K562 (cell line): ENCODE measurements around the gene HIPK2. TPM values are rescaled to one million over a fixed set of nuclear protein-coding genes. Genes with fewer than 3 reads are reported as not detected.

ENCODE experiments used
- ATAC-seq: fragments of 200-7000 bp; cut with Tn5 transposase; 3 replicates; pipeline ENCODE4 v1.9.1; 2020; ENCODE audit warnings: moderate library complexity
- BruUV-seq: library from RNA; stranded (reverse); fragments of 400-500 nt; replicated peaks from 2 replicates; lab custom pipeline; 2021; lab: Mats Ljungman, UMichigan
- CTCF ChIA-PET: fragments of 300-600 bp; formaldehyde crosslinking; extraction: SDS; loops from one replicate; lab custom pipeline; 2021; ENCODE audit warnings: low intra/inter-chr PET ratio; lab: Yijun Ruan, JAX
- POLR2A ChIA-PET: fragments of 300-600, 350-650 bp; sonication (Branson Sonifier 250); formaldehyde crosslinking; extraction: SDS; loops from one replicate; lab custom pipeline; 2021; ENCODE audit warnings: antibody characterized with exemption, inconsistent platforms; lab: Yijun Ruan, JAX
- DNase-seq, 4 experiments: peaks; one replicate each; pipeline versions ENCODE4 v3.0.0 to v3.0.0-alpha.2; 2011 to 2018; ENCODE audit warnings: low spot score in 3 of 4, mixed read lengths in 3 of 4; ENCODE audit errors: extremely low read depth in 1 of 4
- FAIRE-seq: peaks from 2 replicates; lab custom pipeline; 2011; peaks lifted over from hg19 to GRCh38; lab: Jason Lieb, UNC
- H2AFZ ChIP-seq: 2 replicates; pipeline ENCODE4 v1.6.0; 2011; ENCODE audit warnings: low read depth, low read length, control low read depth, inconsistent platforms
- H3K27ac ChIP-seq: fragments of 200-600 bp; 3 replicates; pipeline ENCODE4 v1.8.0; 2011; ENCODE audit warnings: low read depth, mild to moderate bottlenecking, control low read depth, inconsistent platforms, low read length, moderate library complexity, mixed read lengths; ENCODE audit errors: extremely low read depth
- H3K27me3 ChIP-seq, 2 experiments: fragments of 300-600 bp in 1 of 2; 2 replicates in 1 of 2; 3 replicates in 1 of 2; pipeline versions ENCODE4 v1.6.0 to v1.8.0; 2011; ENCODE audit warnings: inconsistent platforms in 2 of 2, low read length in 2 of 2, mild to moderate bottlenecking in 1 of 2, mixed read lengths in 1 of 2, moderate library complexity in 1 of 2; ENCODE audit not compliant: control insufficient read depth in 2 of 2, insufficient read depth in 2 of 2
- H3K36me3 ChIP-seq: fragments of 300-600 bp; 3 replicates; pipeline ENCODE4 v1.8.0; 2011; ENCODE audit warnings: mild to moderate bottlenecking, low read length, inconsistent platforms; ENCODE audit not compliant: control insufficient read depth, insufficient read depth
- H3K4me1 ChIP-seq, 2 experiments: fragments of 200-600 bp in 1 of 2; replicated peaks in 1 of 2; 2 replicates in 1 of 2; 3 replicates in 1 of 2; pipeline versions ENCODE4 v1.5.1 to v1.8.0; 2011; ENCODE audit warnings: inconsistent platforms in 2 of 2, low read length in 2 of 2, mild to moderate bottlenecking in 1 of 2, mixed read lengths in 1 of 2, moderate library complexity in 1 of 2; ENCODE audit not compliant: control insufficient read depth in 2 of 2, insufficient read depth in 2 of 2
- H3K4me2 ChIP-seq: 2 replicates; pipeline ENCODE4 v1.6.1; 2011; ENCODE audit warnings: low read length, control low read depth, inconsistent platforms, mixed read lengths; ENCODE audit not compliant: insufficient read depth
- H3K4me3 ChIP-seq: fragments of 200-600 bp; sonication (generic), shearing (Covaris generic); 2 replicates; pipeline ENCODE4 v1.5.1; 2016; ENCODE audit warnings: control low read depth, inconsistent platforms
- H3K79me2 ChIP-seq: fragments of 200-600 bp; 3 replicates; pipeline ENCODE4 v1.8.0; 2011; ENCODE audit warnings: low read length, inconsistent platforms; ENCODE audit not compliant: control insufficient read depth, insufficient read depth
- H3K9ac ChIP-seq, 2 experiments: 2 replicates each; pipeline versions ENCODE4 v1.6.0 to v1.6.1; 2011; ENCODE audit warnings: low read depth in 2 of 2, low read length in 2 of 2, control low read depth in 1 of 2, inconsistent platforms in 1 of 2, mild to moderate bottlenecking in 1 of 2, mixed read lengths in 1 of 2; ENCODE audit not compliant: insufficient read depth in 1 of 2
- H3K9me1 ChIP-seq: one replicate; pipeline ENCODE4 v1.6.0; 2011; ENCODE audit warnings: inconsistent platforms, mild to moderate bottlenecking, low read length, moderate library complexity; ENCODE audit not compliant: control insufficient read depth, insufficient read depth
- H3K9me3 ChIP-seq: replicated peaks from 2 replicates; pipeline ENCODE4 v1.5.1; 2011; ENCODE audit warnings: low read depth, low read length, inconsistent platforms; ENCODE audit not compliant: control insufficient read depth, insufficient read depth
- H4K20me1 ChIP-seq: replicated peaks from 2 replicates; pipeline ENCODE4 v1.6.1; 2011; ENCODE audit warnings: low read length, inconsistent platforms, mixed read lengths; ENCODE audit not compliant: control insufficient read depth, insufficient read depth
- BCOR ChIP-seq: fragments of 450-650 bp; IDR thresholded peaks from 2 replicates; pipeline ENCODE4 v1.6.1; 2016
- CBFB ChIP-seq: sonication (generic); formaldehyde crosslinking; IDR thresholded peaks from 2 replicates; pipeline ENCODE4 v1.4.0; 2020; ENCODE audit warnings: mild to moderate bottlenecking, missing genetic modification reagents
- IRF2 ChIP-seq: sonication (generic); formaldehyde crosslinking; IDR thresholded peaks from 2 replicates; pipeline ENCODE4 v1.8.1; 2022; ENCODE audit warnings: mild to moderate bottlenecking, missing genetic modification reagents
- MCM3 ChIP-seq: fragments of 450-650 bp; IDR thresholded peaks from 2 replicates; pipeline ENCODE4 v1.6.1; 2016
- ZHX1 ChIP-seq: fragments of 150-350 bp; conservative IDR thresholded peaks from 2 replicates; pipeline ENCODE4 v1.6.1; 2014; ENCODE audit warnings: low read length
- ZNF445 ChIP-seq: fragments of 250-450 bp; sonication (Bioruptor Pico); IDR thresholded peaks from 2 replicates; pipeline ENCODE4 v1.4.0; 2020; ENCODE audit warnings: low read depth, mild to moderate bottlenecking, moderate library complexity
- ZNF561 ChIP-seq: fragments of 450-650 bp; formaldehyde crosslinking; conservative IDR thresholded peaks from 2 replicates; pipeline ENCODE4 v1.4.0; 2020; ENCODE audit warnings: mild to moderate bottlenecking, moderate library complexity
- WGBS: fragments of 100-300 bp; shearing (Covaris generic); methylation state at CpG from one replicate; pipeline ENCODE4 v1.1.6; 2016; ENCODE audit warnings: low coverage, mixed read lengths; ENCODE audit not compliant: insufficient coverage; ENCODE audit errors: missing lambda C conversion rate; 5-methylcytosine and 5-hydroxymethylcytosine counted together
- in situ Hi-C: fragments of 300-500 bp; cut with MboI; formaldehyde crosslinking; loops from 4 replicates; pipeline ENCODE4 v1.15.0; 2018; ENCODE audit warnings: inconsistent platforms, mixed read lengths
- intact Hi-C: fragments of 100-400 bp; cut with micrococcal nuclease; formaldehyde crosslinking; loops from 2 replicates; pipeline ENCODE4 v1.14.2; 2022
- polyA plus RNA-seq, 8 experiments: library from polyadenylated mRNA; depleted of rRNA in 4 of 8; stranded (reverse) in 5 of 8; unstranded in 3 of 8; fragments of >200 nt; fragmentation: Nextera tagmentation in 2 of 8; fragmentation: Illumina TruSeq in 1 of 8; extraction: Ambion mirVana in 2 of 8; extraction: Trizol in 1 of 8; gene quantifications; 2 replicates each; pipeline versions ENCODE4 v1.2.1 to v1.2.3, GENCODE V29; 2011 to 2014; ENCODE audit warnings: inconsistent platforms in 1 of 8, missing spikeins in 1 of 8
- total RNA-seq, 7 experiments: library from RNA; depleted of rRNA in 6 of 7; stranded (reverse); fragments of >200 nt in 6 of 7; fragmentation: Illumina TruSeq in 2 of 7; extraction: Trizol in 2 of 7; gene quantifications; 2 replicates each; pipeline versions ENCODE4 v1.2.1 to v1.2.3, GENCODE V29; 2011 to 2021; ENCODE audit warnings: low replicate concordance in 1 of 7

Gene HIPK2
- total and polyA plus RNA-seq, 9 of the 15 experiments (the other 6 are each of a cell fraction or from before 2014, with no cell fraction given): 0.69 to 19.8 (median 5.1) TPM

- no peak for TF ChIP-seq IRF2
- no peak for TF ChIP-seq CBFB (CRISPR knock-in tag)
- no peak for TF ChIP-seq ZHX1
- no peak for TF ChIP-seq MCM3
- no peak for TF ChIP-seq BCOR
These were observed 197.4 kb downstream of the HIPK2 start (continued) for GRCh38 chr7:139580435-139580834.

DNA sequence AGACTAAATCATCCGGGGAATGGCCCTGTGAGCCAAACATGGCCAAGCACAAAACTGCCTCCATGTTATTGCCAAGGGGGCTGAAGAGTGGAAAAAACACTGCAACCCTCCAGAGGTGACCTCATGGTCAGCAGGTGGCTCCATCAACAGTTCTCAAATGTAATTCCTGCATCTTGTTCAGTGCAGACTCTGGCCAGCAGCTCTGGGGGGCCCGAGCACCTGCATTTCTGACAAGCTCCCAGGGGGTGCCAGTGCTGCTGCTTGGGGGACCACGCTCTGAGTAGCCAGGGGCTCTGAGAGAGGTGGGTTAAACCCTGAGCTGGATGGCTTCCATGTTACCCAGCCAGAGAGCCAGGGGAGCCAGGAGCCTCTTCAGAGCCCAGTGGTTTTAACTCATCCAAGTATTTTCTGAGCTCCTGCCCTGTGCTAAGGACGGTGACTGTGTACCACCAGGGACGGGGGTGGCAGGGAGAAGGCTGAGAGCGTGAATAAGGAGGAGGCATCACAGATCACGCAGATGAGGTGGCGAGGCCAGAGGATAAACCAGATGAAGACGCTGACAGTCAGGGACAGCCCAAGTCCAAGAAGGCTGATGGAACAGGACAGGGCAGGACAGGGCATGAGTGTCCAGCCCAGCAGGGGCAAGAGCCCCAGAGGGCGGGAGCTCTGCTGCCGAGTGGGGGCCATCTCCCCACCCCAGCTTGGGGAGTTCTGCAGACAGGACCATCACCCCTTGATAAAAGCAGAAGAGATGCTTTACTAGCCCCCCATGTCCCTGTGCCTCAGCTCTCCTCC lies 201.4 kb downstream of the HIPK2 start:
- DNase-seq (no peak), FAIRE-seq (no peak), ATAC-seq (peak; percentile 41; the same call in 2 of the 3 replicates)
- H3K4me1 ChIP-seq: peaks cover 0 to 12% of the 10 kb centered on the region in 2 experiments; a peak in 2 of 5 replicates
- WGBS: 41% methylated on average over 11 of the region's 11 CpGs
- TF ChIP-seq ZNF561 (CRISPR knock-in tag) (no peak), ZNF445 (no peak)
- H3K79me2 ChIP-seq: no peaks in the 10 kb centered on the region
- H3K9me1 ChIP-seq: no peaks in the 10 kb centered on the region
- H3K36me3 ChIP-seq: peaks cover 7% of the 10 kb centered on the region; the same call in 1 of the 3 replicates
- no TSS peak for BruUV-seq
- in situ Hi-C loops (no loop called here), intact Hi-C loops (no loop called here)
- no peak overlapping the region for H3K4me3 ChIP-seq
- no peaks in the 10 kb centered on the region for H3K9me3 ChIP-seq
- H2AFZ ChIP-seq: no peak overlapping the region
- POLR2A ChIA-PET: interaction anchor here (0.6 to 1.2 kb wide), 3 partner anchors 11 to 42 kb away, joined by 3 to 5 read pairs (median 4); no protein-coding TSS in a partner anchor
- no peaks in the 10 kb centered on the region for H4K20me1 ChIP-seq
- H3K27ac ChIP-seq: no peak overlapping the region
- H3K4me2 ChIP-seq: no peak overlapping the region
- H3K9ac ChIP-seq: peak overlapping the region in 1 of 2 experiments; percentile 39; a peak in 1 of 4 replicates
- CTCF ChIA-PET: interaction anchor here (1.0 kb wide), 2 partner anchors 44 to 427 kb away, joined by 3 read pairs; no protein-coding TSS in a partner anchor
- H3K27me3 ChIP-seq: no peaks in the 10 kb centered on the region
